Sigmoid colon (tissue), 7 donors: ENCODE measurements around the gene TRPT1. TPM values are rescaled to one million over a fixed set of nuclear protein-coding genes. Genes with fewer than 3 reads are reported as not detected.

ENCODE experiments used
- DNase-seq: peaks from one replicate; pipeline ENCODE4 v3.0.0-alpha.2; 2019
- H3K27ac ChIP-seq, 4 donors: fragments of 200-600 bp; sonication (generic); one replicate each; pipeline ENCODE4 v1.5.1; 2016 to 2019; ENCODE audit warnings: mild to moderate bottlenecking in 1 of 4
- H3K27me3 ChIP-seq, 3 donors: fragments of 200-600 bp; sonication (generic); one replicate each; pipeline ENCODE4 v1.5.1; 2019; ENCODE audit warnings: mild to moderate bottlenecking in 1 of 3
- H3K36me3 ChIP-seq, 4 donors: fragments of 200-600 bp; sonication (generic); one replicate each; pipeline ENCODE4 v1.5.1; 2016 to 2019
- H3K4me1 ChIP-seq, 4 donors: fragments of 200-600 bp; sonication (generic); one replicate each; pipeline ENCODE4 v1.5.1; 2017 to 2019
- H3K4me3 ChIP-seq, 4 donors: fragments of 200-600 bp; sonication (generic); one replicate each; pipeline ENCODE4 v1.5.1; 2017 to 2019; ENCODE audit warnings: mild to moderate bottlenecking in 2 of 4, moderate library complexity in 1 of 4
- H3K9me3 ChIP-seq, 4 donors: fragments of 200-600 bp in 3 of 4; sonication (generic) in 3 of 4; one replicate each; pipeline versions ENCODE4 v1.5.1 to v1.6.1; 2013 to 2019
- EP300 ChIP-seq, 4 donors: sonication (generic); formaldehyde crosslinking; IDR thresholded peaks; one replicate each; pipeline ENCODE4 v1.6.1; 2017; ENCODE audit warnings: antibody characterized with exemption in 4 of 4
- POLR2A ChIP-seq, 2 donors: fragments of 450-650 bp; IDR thresholded peaks; one replicate each; pipeline ENCODE4 v1.6.1; 2016; ENCODE audit warnings: antibody characterized with exemption in 2 of 2, mild to moderate bottlenecking in 2 of 2, moderate library complexity in 2 of 2
- POLR2AphosphoS5 ChIP-seq, 4 donors: sonication (generic); formaldehyde crosslinking; IDR thresholded peaks; one replicate each; pipeline ENCODE4 v1.6.1; 2017; ENCODE audit warnings: antibody characterized with exemption in 4 of 4
- WGBS, 2 donors: extraction: QIAGEN DNeasy Blood & Tissue Kit; methylation state at CpG; one replicate each; pipeline ENCODE4 v1.1.7; 2013; 5-methylcytosine and 5-hydroxymethylcytosine counted together
- intact Hi-C: fragments of 100-400 bp; cut with DNase I; formaldehyde crosslinking; loops from one replicate; pipeline ENCODE4 v1.15.1; 2023
- polyA plus RNA-seq, 3 donors: library from polyadenylated mRNA; stranded (reverse); fragments of 200-250 nt; gene quantifications; one replicate each; pipeline ENCODE4 v1.2.3, GENCODE V29; 2013
- total RNA-seq, 4 donors: library from RNA; depleted of rRNA; stranded (reverse); fragments of >200 nt; gene quantifications; one replicate each; pipeline ENCODE4 v1.1.0, GENCODE V29; 2016
- TF ChIP-seq, protein P1 (sequence below), 4 experiments: fragments of 450-650 bp in 3 of 4; fragments of 200-600 bp in 1 of 4; IDR thresholded peaks; one replicate each; pipeline ENCODE4 v1.5.1; 2016 to 2019; ENCODE audit warnings: antibody characterized with exemption in 4 of 4, mild to moderate bottlenecking in 3 of 4, moderate library complexity in 2 of 4
- donor health status: healthy with polysubstance abuse.
- donor health status: Bipolar disorder and iron deficiency.
- donor health status: healthy.

Gene TRPT1
- total and polyA plus RNA-seq, 7 donors: 45.7 to 82.8 (median 79.2) TPM

DNA sequence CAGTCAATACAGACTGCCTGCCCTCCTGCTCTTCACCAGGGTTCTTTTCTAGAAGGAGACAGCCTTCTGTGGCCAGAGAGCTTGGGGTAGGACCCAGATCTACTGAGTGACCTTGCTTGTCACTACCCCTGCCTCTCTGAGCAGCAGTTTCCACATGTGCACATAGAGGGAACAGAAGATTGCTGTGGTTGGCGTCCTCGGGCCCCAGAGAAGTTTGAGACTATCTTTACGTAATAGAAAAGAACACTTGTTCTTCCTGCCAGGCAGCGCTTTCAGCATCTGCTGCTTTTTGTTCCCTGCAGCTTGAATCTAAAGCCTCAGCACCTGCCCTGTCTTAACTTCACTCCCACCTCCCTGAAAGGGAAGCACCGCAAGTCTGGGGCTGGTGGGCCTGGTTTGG lies 13.0 kb upstream of the TRPT1 start:
- Histone ChIP-seq H3K36me3 (peaks cover 0 to 40% (median 4%) of the 10 kb centered on the region in 4 donors), H3K9me3 (no peaks in the 10 kb centered on the region), H3K4me1 (peaks cover 0 to 49% (median 38%) of the 10 kb centered on the region in 4 donors), H3K4me3 (no peak overlapping the region), H3K27me3 (no peaks in the 10 kb centered on the region), H3K27ac (peak overlapping the region in 3 of 4 donors; percentile 96 to 99 (median 99))
- intact Hi-C loops: no loop called here
- 81 to 83% methylated on average over 5 of the region's 5 CpGs for WGBS, 2 donors
- no peak for DNase-seq
- TF ChIP-seq EP300 (IDR thresholded peaks at IDR 0.05): no peak
- no peak for TF ChIP-seq POLR2A (IDR thresholded peaks at IDR 0.05)
- TF ChIP-seq, protein P1, sequence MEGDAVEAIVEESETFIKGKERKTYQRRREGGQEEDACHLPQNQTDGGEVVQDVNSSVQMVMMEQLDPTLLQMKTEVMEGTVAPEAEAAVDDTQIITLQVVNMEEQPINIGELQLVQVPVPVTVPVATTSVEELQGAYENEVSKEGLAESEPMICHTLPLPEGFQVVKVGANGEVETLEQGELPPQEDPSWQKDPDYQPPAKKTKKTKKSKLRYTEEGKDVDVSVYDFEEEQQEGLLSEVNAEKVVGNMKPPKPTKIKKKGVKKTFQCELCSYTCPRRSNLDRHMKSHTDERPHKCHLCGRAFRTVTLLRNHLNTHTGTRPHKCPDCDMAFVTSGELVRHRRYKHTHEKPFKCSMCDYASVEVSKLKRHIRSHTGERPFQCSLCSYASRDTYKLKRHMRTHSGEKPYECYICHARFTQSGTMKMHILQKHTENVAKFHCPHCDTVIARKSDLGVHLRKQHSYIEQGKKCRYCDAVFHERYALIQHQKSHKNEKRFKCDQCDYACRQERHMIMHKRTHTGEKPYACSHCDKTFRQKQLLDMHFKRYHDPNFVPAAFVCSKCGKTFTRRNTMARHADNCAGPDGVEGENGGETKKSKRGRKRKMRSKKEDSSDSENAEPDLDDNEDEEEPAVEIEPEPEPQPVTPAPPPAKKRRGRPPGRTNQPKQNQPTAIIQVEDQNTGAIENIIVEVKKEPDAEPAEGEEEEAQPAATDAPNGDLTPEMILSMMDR (IDR thresholded peaks at IDR 0.05): no peak
- no peak for TF ChIP-seq POLR2AphosphoS5 (IDR thresholded peaks at IDR 0.05)

DNA sequence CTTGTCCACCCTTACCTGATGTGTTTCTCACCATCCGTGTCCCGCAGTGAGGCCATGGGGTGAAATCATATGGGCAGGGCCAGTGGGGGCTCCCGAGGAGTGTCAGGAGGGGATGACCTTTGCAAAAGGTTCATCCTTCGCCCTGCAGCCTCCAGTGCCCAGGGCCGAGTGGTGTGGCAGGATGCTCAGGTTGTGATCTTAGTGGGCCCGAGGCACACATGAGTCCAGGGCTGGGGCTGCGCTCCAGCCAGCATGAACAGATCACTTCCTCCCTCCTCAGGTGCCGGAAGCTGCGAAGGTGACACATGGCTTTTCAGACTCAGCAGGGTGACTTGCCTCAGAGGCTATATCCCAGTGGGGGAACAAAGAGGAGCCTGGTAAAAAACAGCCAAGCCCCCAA lies 12.1 kb upstream of the TRPT1 start:
- Histone ChIP-seq H3K27ac (no peak overlapping the region), H3K4me3 (no peak overlapping the region), H3K4me1 (peaks cover 0 to 50% (median 45%) of the 10 kb centered on the region in 4 donors), H3K27me3 (no peaks in the 10 kb centered on the region), H3K36me3 (peaks cover 0 to 32% (median 2%) of the 10 kb centered on the region in 4 donors), H3K9me3 (no peaks in the 10 kb centered on the region)
- no peak for DNase-seq
- TF ChIP-seq POLR2AphosphoS5 (IDR thresholded peaks at IDR 0.05) (no peak), EP300 (IDR thresholded peaks at IDR 0.05) (no peak), POLR2A (IDR thresholded peaks at IDR 0.05) (no peak)
- TF ChIP-seq, protein P1 (IDR thresholded peaks at IDR 0.05): no peak
- 36 to 80% methylated on average over 9 of the region's 9 CpGs for WGBS, 2 donors
- intact Hi-C loops: no loop called here

DNA sequence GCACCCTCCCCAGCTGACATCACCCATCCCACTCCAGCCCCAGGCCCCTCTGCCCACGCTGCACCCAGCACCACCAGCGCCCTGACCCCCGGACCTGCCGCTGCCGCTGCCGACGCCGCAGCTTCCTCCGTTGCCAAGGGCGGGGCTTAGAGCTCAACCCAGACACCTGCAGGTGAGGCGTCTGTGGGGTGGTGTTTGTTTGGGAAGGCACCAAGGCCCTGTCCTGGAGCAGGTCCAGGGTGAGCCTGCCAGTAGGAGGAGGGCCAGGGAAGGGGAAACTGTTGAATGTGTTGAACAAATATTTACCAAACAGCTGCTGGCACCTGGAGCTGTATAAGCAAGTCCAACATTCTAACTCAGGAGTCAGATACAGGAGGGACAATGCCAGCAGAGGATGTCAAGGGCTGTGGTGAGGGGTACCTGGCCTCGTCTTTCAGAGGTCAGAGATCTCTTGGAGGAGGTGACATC lies 11.5 kb upstream of the TRPT1 start:
- Histone ChIP-seq H3K27me3 (no peaks in the 10 kb centered on the region), H3K9me3 (no peaks in the 10 kb centered on the region), H3K27ac (no peak overlapping the region), H3K4me3 (no peak overlapping the region), H3K4me1 (peaks cover 0 to 47% (median 41%) of the 10 kb centered on the region in 4 donors), H3K36me3 (peaks cover 0 to 31% (median 2%) of the 10 kb centered on the region in 4 donors)
- TF ChIP-seq POLR2A (IDR thresholded peaks at IDR 0.05) (peak in 1 of 2 donors; percentile 10), EP300 (IDR thresholded peaks at IDR 0.05) (no peak)
- TF ChIP-seq, protein P1 (IDR thresholded peaks at IDR 0.05): no peak
- 22 to 66% methylated on average over 12 of the region's 12 CpGs for WGBS, 2 donors
- DNase-seq: no peak
- intact Hi-C loops: no loop called here

DNA sequence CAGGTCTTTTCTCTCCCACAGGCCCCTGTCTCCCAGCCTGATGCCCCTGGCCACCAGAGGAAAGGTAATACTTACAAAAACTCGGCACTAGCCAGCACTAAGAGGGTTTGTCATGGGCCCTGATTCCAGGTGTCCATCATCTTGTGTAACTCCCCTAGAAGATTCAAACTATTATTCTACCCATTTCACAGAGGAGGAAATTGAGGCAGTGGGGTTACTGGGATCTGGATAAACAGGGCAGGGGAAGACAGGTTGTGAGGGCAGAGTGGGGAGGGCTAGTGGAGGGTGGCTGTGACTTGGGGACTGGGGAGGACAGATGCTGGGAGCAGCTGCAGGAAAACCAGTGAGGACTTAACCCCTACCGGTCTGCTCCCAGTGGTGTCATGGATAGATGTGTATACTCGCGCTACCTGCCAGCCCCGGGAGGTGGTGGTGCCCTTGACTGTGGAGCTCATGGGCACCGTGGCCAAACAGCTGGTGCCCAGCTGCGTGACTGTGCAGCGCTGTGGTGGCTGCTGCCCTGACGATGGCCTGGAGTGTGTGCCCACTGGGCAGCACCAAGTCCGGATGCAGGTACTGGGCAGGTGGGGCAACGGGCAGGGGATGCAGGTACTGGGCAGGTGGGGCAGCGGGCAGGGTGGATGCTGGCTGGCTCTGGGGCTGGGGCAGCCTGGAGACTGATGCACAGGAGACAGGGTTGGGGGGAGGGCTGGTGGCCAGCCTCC lies 9.6 kb upstream of the TRPT1 start:
- H3K36me3 ChIP-seq: peaks cover 0 to 31% (median 2%) of the 10 kb centered on the region in 4 donors
- H3K4me3 ChIP-seq: peak overlapping the region; percentile 66 to 88 (median 80)
- no peak for DNase-seq
- H3K27ac ChIP-seq: peak overlapping the region; percentile 88 to 93 (median 91)
- peaks cover 0 to 57% (median 41%) of the 10 kb centered on the region in 4 donors for H3K4me1 ChIP-seq
- no peaks in the 10 kb centered on the region for H3K27me3 ChIP-seq
- intact Hi-C loops: no loop called here
- H3K9me3 ChIP-seq: no peaks in the 10 kb centered on the region
- TF ChIP-seq POLR2A (IDR thresholded peaks at IDR 0.05): no peak
- no peak for TF ChIP-seq EP300 (IDR thresholded peaks at IDR 0.05)
- no peak for TF ChIP-seq POLR2AphosphoS5 (IDR thresholded peaks at IDR 0.05)
- TF ChIP-seq, protein P1 (IDR thresholded peaks at IDR 0.05): no peak
- WGBS, 2 donors: 72 to 88% methylated on average over 12 of the region's 12 CpGs
